Esophagus muscularis mucosa (tissue), 4 donors: ENCODE results near the gene TMX2. TPM values are rescaled to one million over a fixed set of nuclear protein-coding genes. Genes with fewer than 3 reads are reported as not detected.

Experiments
- DNase-seq: peaks from one replicate; pipeline ENCODE4 v3.0.0-alpha.2; 2017; ENCODE audit errors: extremely low spot score
- H3K27ac ChIP-seq, 4 donors: fragments of 200-600 bp; sonication (generic); replicated peaks in 1 of 4; 1 replicate in 3 of 4; 2 replicates in 1 of 4; pipeline ENCODE4 v1.5.1; 2016 to 2019; ENCODE audit warnings: mild to moderate bottlenecking in 1 of 4
- H3K27me3 ChIP-seq, 4 donors: fragments of 200-600 bp; sonication (generic); one replicate each; pipeline versions ENCODE4 v1.5.1 to v1.6.0; 2016 to 2019
- H3K36me3 ChIP-seq, 4 donors: fragments of 200-600 bp; sonication (generic); one replicate each; pipeline ENCODE4 v1.5.1; 2016 to 2019
- H3K4me1 ChIP-seq, 4 donors: fragments of 200-600 bp; sonication (generic); one replicate each; pipeline ENCODE4 v1.5.1; 2016 to 2019
- H3K4me3 ChIP-seq, 4 donors: fragments of 200-600 bp; sonication (generic); 1 replicate in 2 of 4; 2 replicates in 2 of 4; pipeline ENCODE4 v1.5.1; 2016 to 2019; ENCODE audit warnings: mild to moderate bottlenecking in 4 of 4, moderate library complexity in 1 of 4
- H3K9me3 ChIP-seq, 4 donors: fragments of 200-600 bp; sonication (generic); 1 replicate in 3 of 4; 2 replicates in 1 of 4; pipeline ENCODE4 v1.5.1; 2016 to 2019
- CTCF ChIP-seq, 3 experiments: fragments of 200-600 bp in 2 of 3; fragments of 450-650 bp in 1 of 3; sonication (generic) in 2 of 3; IDR thresholded peaks; one replicate each; pipeline ENCODE4 v1.5.1; 2017 to 2019; ENCODE audit warnings: antibody characterized with exemption in 3 of 3, mild to moderate bottlenecking in 2 of 3, moderate library complexity in 1 of 3
- EP300 ChIP-seq: sonication (generic); formaldehyde crosslinking; IDR thresholded peaks from one replicate; pipeline ENCODE4 v1.6.1; 2017; ENCODE audit warnings: antibody characterized with exemption
- POLR2A ChIP-seq: fragments of 450-650 bp; IDR thresholded peaks from one replicate; pipeline ENCODE4 v1.6.1; 2017; ENCODE audit warnings: antibody characterized with exemption, moderate library complexity, mild to moderate bottlenecking, low read depth
- POLR2AphosphoS5 ChIP-seq, 2 donors: sonication (generic); formaldehyde crosslinking; IDR thresholded peaks; one replicate each; pipeline ENCODE4 v1.6.1; 2017; ENCODE audit warnings: antibody characterized with exemption in 2 of 2
- WGBS: methylation state at CpG from one replicate; pipeline ENCODE4 v1.1.5; 2018; 5-methylcytosine and 5-hydroxymethylcytosine counted together
- intact Hi-C: fragments of 100-400 bp; cut with DNase I; formaldehyde crosslinking; loops from one replicate; pipeline ENCODE4 v1.15.1; 2023
- total RNA-seq, 4 donors: library from RNA; depleted of rRNA; stranded (reverse); fragments of >200 nt; gene quantifications; one replicate each; pipeline versions ENCODE4 v1.1.0 to v1.2.1, GENCODE V29; 2016

Gene TMX2
- total RNA-seq, 4 donors from 2014 or later = 31.1 to 52.8 (median 46.1) TPM

DNA sequence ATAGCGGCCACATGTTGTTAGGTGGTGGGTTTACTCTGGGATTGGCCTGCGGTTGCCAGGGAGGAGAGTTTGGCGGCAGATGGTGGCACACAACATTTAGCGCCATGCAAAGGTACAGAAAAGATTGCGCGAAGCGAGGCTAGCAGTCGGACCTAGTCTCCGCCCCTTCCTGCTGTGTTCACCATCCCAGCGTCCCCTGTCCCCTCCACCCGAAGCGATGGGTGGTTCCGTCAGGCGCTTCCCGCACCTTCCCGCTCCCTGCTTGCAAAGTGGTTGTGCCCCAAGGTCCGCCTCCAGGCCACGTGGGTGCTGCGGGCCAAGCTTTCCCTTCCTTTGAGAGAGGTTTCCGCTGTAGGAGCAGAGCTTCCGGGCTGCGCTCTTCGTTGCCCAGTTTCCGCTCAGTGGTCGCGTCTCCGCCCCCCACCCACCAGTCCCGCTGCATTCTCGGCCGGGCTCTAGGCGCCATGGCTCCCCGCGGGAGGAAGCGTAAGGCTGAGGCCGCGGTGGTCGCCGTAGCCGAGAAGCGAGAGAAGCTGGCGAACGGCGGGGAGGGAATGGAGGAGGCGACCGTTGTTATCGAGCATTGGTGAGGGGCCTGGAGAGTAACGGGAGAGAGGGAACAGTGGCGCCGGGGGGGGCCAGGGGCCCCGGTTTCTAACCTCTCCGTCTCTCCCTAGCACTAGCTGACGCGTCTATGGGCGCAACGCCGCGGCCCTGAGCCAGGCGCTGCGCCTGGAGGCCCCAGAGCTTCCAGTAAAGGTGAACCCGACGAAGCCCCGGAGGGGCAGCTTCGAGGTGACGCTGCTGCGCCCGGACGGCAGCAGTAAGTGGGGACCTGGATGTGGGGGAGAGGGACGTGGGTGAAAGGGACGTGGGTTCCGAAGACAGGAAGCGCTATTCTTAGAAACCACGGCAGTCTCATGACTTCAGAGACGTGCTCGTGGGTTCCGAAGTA lies 29.0 kb downstream of the TMX2 start, which contains the start of gene SELENOH:
Gene SELENOH, plus strand, starts transcription at position 360 of the 955 bp plus-strand sequence. Its CDS starts 105 bp downstream, at position 465.
- intact Hi-C loops = no loop called here
- H3K27ac ChIP-seq = peak within 1 kb of the TSS; percentile 89 to 97 (median 96)
- 0% methylated on average over 45 of the region's 75 CpGs for WGBS
- H3K27me3 ChIP-seq = no peaks in the 10 kb centered on the region
- peaks cover 16 to 25% (median 19%) of the 10 kb centered on the region in 4 donors for H3K4me1 ChIP-seq
- H3K4me3 ChIP-seq = peak within 1 kb of the TSS; percentile 74 to 99 (median 84)
- no peaks in the 10 kb centered on the region for H3K9me3 ChIP-seq
- H3K36me3 ChIP-seq = peaks cover 24 to 73% (median 60%) of the 10 kb centered on the region in 4 donors
- TF ChIP-seq POLR2AphosphoS5 (IDR thresholded peaks at IDR 0.05) (peak; percentile 95 to 98), CTCF (IDR thresholded peaks at IDR 0.05) (no peak)
- peak; percentile 99 for DNase-seq

- Histone ChIP-seq H3K4me1 (peaks cover 16 to 25% (median 19%) of the 10 kb centered on the region in 4 donors), H3K9me3 (no peaks in the 10 kb centered on the region), H3K27ac (peak overlapping the region; percentile 89 to 97 (median 96)), H3K27me3 (no peaks in the 10 kb centered on the region), H3K36me3 (peaks cover 24 to 76% (median 63%) of the 10 kb centered on the region in 4 donors), H3K4me3 (peak overlapping the region; percentile 74 to 99 (median 84))
- TF ChIP-seq EP300 = no peak
- TF ChIP-seq POLR2AphosphoS5 (IDR thresholded peaks at IDR 0.05) = peak in 1 of 2 donors; percentile 5
- TF ChIP-seq CTCF (IDR thresholded peaks at IDR 0.05) = no peak
- no peak for TF ChIP-seq POLR2A
- DNase-seq = no peak
- WGBS = 5% methylated on average over 10 of the region's 10 CpGs
- intact Hi-C loops = no loop called here
These were observed 29.7 kb downstream of the TMX2 start for GRCh38 chr11:57742087-57742452.

DNA sequence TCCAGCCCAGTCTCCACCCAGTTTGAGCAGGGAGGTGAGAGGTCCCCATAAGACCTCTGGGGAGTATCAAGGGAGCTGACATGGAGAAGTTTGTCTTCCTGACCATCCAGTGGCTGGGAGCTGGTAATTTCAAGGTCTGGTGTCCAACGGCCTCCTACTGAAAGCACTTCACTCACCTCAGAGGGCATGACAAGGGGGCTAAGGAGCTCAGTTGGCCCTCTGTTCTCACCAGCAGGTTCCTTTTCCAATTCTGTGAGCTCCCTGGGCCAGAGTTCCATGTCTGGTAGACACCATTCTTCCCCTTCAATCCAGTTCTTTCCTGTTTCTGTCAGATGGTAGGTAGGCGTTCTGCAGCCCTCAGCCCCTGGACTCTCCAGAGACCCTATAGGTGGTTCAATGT lies 32.0 kb downstream of the TMX2 start:
- Histone ChIP-seq H3K4me3 (no peak overlapping the region), H3K4me1 (peaks cover 16 to 25% (median 19%) of the 10 kb centered on the region in 4 donors), H3K27me3 (no peaks in the 10 kb centered on the region), H3K9me3 (no peaks in the 10 kb centered on the region), H3K27ac (no peak overlapping the region), H3K36me3 (peaks cover 18 to 62% (median 47%) of the 10 kb centered on the region in 4 donors)
- WGBS = 75% methylated on average over 2 of the region's 2 CpGs
- TF ChIP-seq EP300 (no peak), CTCF (IDR thresholded peaks at IDR 0.05) (no peak), POLR2AphosphoS5 (IDR thresholded peaks at IDR 0.05) (no peak), POLR2A (no peak)
- intact Hi-C loops = no loop called here
- DNase-seq = no peak

DNA sequence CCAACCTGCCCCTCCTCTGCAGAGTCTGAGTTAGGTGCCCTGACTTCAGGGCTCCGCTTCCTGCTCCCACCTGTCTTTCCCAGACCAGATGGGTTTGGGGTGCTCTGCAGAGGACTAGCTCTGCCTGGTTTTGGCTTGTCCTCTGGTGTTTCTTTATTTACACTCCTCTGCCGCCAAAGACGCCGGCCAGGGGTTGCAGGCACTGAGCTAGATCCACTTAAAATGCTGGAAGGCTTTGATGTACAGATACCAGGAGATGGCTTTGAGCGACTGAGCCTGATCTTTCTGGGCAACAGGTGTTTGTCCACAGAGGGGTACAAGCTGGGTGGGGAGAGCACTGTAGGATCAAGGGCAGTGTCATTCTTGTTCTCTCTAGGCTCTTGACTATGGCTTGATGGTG lies 32.8 kb downstream of the TMX2 start:
- no peak for TF ChIP-seq POLR2AphosphoS5 (IDR thresholded peaks at IDR 0.05)
- no peak for TF ChIP-seq POLR2A
- TF ChIP-seq CTCF (IDR thresholded peaks at IDR 0.05) = no peak
- no peak for TF ChIP-seq EP300
- H3K27ac ChIP-seq = no peak overlapping the region
- no peaks in the 10 kb centered on the region for H3K9me3 ChIP-seq
- 90% methylated on average over 5 of the region's 5 CpGs for WGBS
- H3K4me3 ChIP-seq = no peak overlapping the region
- intact Hi-C loops = no loop called here
- H3K36me3 ChIP-seq = peaks cover 18 to 55% (median 42%) of the 10 kb centered on the region in 4 donors
- DNase-seq = no peak
- peaks cover 16 to 25% (median 19%) of the 10 kb centered on the region in 4 donors for H3K4me1 ChIP-seq
- H3K27me3 ChIP-seq = no peaks in the 10 kb centered on the region
